GM19238 (cell line): Measurements from ENCODE around the gene GYG2.
"Not testable (repeated sequence)": the region's sequence is repeated elsewhere in the genome, so short reads cannot be mapped to it uniquely, and the experiment has no call there.

Experiments used
- DNase-seq: peaks from one replicate; pipeline ENCODE4 v3.0.0; 2011; ENCODE audit warnings: low spot score; ENCODE audit not compliant: insufficient read length

Gene GYG2

DNA sequence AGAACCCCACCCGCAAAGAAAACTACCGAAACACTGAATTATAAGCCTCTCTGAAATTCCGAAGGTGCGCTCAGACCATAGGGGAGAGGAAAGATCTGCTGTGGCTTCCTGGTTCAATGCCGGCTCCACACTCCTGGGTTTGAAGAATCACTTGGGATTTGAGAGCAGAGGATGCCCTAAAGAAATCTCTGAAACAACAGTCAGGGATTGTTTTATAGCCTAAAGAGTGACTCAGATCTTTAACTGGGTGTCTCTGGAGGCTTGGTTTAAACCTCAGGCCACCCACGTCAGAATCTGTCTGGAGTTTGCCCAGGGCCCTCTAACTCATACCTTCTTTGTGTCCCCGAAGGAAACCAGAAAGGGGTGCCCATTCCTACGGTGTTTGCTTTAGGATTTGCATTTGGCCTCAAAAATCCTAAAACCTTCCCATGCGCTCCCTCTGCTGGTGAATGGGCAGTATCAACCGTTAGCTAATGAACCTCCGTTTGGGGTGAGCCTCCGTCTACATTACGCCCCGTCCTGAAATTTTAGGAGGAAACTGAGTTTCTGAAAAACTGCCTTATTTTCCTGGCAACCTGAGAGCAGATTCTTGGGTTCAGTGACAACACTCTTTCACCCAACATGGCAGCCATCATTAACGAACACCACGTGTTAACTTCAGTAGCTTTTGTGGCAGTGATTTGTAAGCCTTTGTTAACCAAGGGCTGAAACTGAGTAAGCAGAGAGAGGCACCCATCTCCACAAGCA is 16.4 kb upstream of the GYG2 start:
- not testable (repeated sequence) for DNase-seq

DNA sequence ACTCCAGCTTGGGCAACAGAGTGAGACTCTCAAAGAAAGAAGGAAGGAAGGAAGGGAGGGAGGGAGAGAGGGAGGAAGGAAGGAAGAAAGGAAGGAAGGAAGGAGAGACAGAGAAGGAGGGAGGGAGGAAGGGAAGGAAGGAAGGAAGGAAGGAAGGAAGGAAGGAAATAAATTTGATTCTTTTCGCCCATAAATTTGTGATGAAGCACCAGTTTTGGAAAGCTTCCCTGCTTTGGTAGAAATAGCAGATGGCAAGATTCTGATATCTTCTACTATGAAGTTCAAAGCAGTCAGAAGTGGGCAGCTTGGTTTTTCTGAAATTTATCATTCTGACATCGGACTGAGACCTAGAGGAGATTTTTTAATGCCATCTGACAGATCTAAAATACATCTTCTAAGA is 11.7 kb upstream of the GYG2 start:
- no peak for DNase-seq

DNA sequence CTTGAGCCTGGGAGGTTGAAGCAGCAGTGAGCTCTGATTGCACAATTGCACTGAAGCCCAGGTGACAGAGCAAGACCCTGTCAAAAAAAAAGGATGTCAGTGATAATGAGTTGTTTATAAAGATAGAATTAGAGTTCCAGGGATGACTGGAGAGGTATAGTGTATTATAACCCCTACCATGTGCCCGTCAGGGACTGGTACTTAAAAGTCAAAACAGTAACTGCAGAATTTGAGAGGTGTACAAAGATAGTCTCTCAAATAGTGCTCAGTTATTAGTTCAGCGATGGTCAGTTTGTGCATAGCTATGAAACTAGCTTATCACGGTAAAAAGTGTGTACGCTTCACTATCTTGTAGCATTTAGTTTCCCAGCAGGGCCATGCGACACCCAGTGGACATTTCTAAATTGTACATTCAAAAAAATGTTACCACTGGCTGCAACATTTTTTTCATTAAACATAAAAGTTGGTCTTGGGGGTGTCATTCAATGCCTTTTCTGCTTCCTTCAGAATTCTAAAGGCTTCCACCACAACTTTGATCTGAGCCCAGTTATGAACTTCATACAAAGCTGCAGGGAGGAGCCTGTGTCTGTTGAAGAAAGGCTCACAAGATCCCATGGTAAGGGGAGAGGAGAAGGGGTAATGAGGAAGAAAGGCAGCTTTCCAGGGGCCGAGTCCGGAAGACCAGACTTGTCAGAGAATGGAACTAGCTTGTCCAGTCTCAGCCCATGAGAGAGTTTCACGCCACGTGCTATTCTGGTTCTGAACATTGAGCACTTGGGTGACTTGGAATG is 9.2 kb upstream of the GYG2 start:
- DNase-seq, result no peak

GRCh38 chrX:2820136-2820771 is 8.5 kb upstream of the GYG2 start:
- DNase-seq, result no peak

DNA sequence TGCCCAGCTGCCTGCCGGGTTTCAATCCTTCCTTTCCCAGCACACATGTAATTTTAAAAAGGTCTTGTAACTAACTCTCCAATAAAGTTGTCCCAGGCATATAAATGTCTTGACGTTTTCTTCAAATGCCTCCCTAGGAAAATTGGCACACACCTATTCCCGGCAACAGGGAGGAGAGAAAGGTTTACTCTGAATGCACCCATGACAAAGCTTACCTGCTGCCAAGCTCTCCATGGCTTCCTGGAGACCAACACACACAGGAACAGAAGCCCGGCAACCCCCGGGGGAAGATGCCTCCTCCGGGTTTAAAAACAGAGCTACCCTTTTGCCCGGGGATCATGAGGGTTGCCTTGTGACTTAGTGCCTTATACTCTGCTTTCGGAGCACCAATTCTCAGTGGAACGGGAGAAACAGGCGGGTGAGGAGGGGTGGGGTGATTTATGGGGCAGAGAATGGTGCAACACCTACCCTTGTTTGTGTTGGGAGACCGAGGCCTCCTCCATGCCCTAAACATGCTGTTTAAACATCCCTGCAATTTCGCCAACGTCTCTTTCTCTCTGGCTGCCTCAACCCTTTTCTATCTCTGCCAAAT is 4.8 kb upstream of the GYG2 start:
- DNase-seq, result no peak

DNA sequence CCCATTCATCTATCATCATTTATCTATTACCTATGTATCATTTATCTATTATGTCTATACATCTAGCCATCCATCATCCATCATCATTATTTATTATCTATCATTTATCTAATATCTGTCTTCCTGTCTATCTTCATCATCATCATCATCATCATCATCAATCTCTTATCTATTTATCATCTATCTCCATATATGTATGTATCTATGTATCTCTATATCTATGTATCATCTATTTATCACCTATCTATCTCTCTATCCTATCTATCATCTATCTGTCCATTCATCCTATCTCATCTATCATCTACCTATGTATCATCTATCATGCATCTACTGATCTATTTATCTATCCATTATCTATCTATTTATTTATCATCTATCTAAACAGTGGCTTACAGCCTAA is 3.8 kb upstream of the GYG2 start:
- no peak for DNase-seq

GRCh38 chrX:2828959-2829411 is 255 bp downstream of the GYG2 start:
- DNase-seq, result no peak

- DNase-seq, result no peak
Observed at GRCh38 chrX:2829469-2830246, 928 bp downstream of the GYG2 start.

GRCh38 chrX:2831471-2832228 is 2.9 kb downstream of the GYG2 start:
- DNase-seq, result no peak

DNA sequence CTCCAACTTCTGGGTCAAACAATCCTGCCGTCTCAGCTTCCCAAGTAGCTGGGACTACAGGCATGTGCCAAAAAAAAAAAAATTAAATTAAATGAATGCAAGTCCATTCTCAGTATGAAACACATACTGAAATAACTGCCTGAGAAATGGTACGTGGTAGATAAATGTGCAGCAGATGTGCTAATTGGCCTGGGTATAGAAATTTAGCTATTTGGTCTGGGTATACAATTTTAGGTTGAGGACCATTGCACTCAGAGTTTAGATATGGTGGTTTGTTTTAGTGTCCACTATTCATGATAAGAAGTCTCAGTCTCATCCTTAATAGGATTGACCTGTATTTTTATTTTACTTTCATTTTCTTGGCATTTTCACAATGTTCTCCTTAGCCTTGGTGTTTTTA is 9.2 kb downstream of the GYG2 start:
- DNase-seq, result no peak

DNA sequence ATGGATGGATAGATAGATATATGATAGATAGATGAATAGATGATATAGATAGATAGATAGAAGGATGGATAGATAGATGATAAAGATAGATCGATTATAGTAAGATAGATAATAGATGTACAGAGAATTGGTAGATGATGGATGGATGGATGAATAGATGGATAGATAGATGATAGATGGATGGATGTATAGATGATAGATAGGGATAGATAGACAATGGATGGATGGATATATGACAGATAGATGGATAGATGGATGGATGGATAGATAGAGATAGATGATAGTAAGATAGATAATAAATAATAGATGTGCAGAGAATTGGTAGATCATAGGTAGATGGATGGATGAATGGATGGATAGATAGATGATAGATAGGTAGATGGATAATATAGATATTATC is 12.2 kb downstream of the GYG2 start:
- DNase-seq, result no peak

DNA sequence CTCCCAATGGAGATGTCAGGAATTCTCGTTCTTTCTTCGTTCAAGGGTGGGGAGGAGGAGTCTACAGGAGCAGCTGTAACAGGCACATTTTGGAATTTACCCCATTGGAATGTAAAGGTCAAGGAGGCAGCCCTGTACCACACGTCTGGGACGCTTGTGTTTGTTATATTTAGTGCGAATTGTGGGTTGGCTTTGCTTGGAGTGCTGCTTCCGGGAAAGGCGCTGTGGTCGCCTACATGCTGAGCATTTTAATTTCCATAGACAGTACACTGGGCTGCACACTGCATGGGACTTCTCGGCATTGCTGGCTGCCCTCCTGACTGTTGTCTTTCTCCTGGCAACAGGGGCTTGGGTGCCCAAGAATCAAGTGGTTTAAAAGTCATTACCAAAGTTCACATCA is 12.8 kb downstream of the GYG2 start:
- no peak for DNase-seq

DNA sequence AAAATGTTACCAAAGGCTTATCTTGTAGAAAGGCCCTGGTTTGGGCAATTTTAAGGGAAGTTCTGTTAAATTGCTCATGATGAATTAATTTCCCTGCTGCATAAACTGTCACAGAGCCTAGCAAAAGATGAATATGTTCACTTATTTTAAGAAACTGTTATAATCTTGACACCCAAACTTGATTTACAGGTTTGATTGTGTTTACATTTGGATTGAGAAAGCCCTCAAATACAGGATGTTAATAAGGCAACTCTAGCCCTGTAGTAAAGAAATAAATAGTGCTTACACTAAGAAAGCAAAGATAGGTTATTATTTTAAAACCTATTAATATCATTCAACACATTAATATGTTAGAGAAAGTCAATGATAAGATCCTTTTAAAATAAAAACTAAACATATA is 18.3 kb downstream of the GYG2 start:
- DNase-seq, result no peak

DNA sequence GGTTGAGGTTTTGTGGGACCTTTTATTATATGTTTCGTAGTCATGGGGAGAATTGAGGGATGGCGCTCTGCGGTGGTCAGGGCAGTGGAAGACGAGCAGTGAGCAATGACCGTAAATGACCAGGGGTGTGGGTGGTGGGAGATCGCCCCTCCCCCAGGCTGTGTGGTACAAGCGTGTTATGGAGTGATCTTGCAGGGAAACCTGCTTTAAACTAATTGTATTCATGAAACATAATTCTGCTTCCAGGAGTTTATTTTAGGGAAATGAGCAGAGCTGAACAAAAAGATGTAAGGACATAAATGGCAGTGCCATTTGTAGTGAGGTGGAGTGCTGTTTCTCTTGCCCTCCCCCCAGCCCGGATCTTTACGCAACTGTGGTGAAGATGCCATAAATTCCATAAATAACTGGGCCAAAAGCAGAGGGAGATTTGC is 20.2 kb downstream of the GYG2 start:
- no peak for DNase-seq

DNA sequence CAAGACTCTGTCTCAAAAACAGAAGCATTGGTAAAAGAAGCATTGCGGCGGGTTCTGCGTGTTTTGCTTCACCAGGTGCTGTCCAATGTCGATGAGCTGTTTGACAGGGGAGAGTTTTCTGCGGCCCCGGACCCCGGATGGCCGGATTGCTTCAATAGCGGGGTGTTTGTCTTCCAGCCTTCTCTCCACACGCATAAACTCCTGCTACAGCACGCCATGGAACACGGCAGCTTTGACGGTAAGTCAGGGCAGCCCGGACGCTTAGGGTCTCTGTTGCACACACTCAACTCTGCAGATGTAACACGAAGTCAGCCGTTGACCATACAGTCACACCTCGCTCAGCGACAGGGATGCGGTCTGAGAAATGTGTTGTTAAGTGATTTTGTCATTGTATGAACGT is 26.2 kb downstream of the GYG2 start:
- no peak for DNase-seq

GRCh38 chrX:2855761-2856160 is 27.0 kb downstream of the GYG2 start:
- no peak for DNase-seq

- no peak for DNase-seq
Observed at GRCh38 chrX:2857566-2857965, 28.8 kb downstream of the GYG2 start.

- no peak for DNase-seq
Observed at GRCh38 chrX:2859197-2859797, 30.6 kb downstream of the GYG2 start.

GRCh38 chrX:2862404-2862803 is 33.7 kb downstream of the GYG2 start:
- DNase-seq, result no peak

GRCh38 chrX:2863646-2864045 is 34.9 kb downstream of the GYG2 start:
- DNase-seq, result no peak
